Activated naive CD8-positive, alpha-beta T cell (primary cell): Measurements from ENCODE around the gene ABCG1.
A peak's percentile ranks its signal among the peaks of the same experiment; 100 is the strongest.
"Not testable (repeated sequence)": the region's sequence is repeated elsewhere in the genome, so short reads cannot be mapped to it uniquely, and the experiment has no call there.

Source experiments
- H3K27ac Mint-ChIP-seq: one replicate; pipeline ENCODE4 v1.8.0; 2021; ENCODE audit warnings: mixed read lengths
- H3K27me3 Mint-ChIP-seq: one replicate; pipeline ENCODE4 v1.8.0; 2021; ENCODE audit warnings: mixed read lengths
- H3K36me3 Mint-ChIP-seq: one replicate; pipeline ENCODE4 v1.8.0; 2021; ENCODE audit warnings: mixed read lengths
- H3K4me1 Mint-ChIP-seq: one replicate; pipeline ENCODE4 v1.8.0; 2021; ENCODE audit warnings: low read depth, mixed read lengths
- H3K4me3 Mint-ChIP-seq: one replicate; pipeline ENCODE4 v1.8.0; 2021; ENCODE audit warnings: mild to moderate bottlenecking, mixed read lengths
- H3K9me3 Mint-ChIP-seq: one replicate; pipeline ENCODE4 v1.8.0; 2021; ENCODE audit warnings: low read depth, mixed read lengths

ABCG1 gene

DNA sequence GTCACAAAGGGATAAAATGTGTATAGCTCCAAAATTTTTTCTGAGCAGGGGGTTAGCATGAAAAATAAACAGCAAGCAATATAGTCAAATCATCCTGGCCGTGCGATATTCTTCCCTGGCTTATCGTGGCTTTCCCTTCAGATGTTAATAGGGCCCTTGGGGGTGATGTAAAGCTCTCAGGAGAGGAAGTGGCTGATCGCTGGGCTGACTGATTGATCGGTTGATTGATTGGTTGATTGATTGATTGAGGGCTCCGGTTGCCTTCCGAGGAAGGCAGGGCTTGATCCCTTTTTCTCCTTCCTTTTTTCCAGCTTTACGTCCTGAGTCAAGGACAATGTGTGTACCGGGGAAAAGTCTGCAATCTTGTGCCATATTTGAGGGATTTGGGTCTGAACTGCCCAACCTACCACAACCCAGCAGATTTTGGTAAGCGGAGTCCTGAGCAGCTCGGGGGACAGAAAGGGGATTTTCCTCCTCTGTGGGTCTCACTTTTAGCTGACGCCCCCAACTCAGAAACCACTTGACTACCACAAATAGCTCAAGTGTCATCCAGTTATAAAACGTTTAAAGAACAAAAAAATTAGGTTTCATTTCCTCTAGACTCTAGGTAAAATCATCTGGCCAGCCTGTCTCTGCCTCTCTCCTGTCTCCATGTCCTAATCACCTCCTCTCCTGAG is 66.8 kb downstream of the ABCG1 start:
- peaks cover 5% of the 10 kb centered on the region for H3K36me3 Mint-ChIP-seq
- H3K4me3 Mint-ChIP-seq, result no peak overlapping the region
- H3K27ac Mint-ChIP-seq, result peak overlapping the region; percentile 28

GRCh38 chr21:42286416-42286815 is 67.5 kb downstream of the ABCG1 start:
- Mint-ChIP-seq H3K36me3 (peaks cover 5% of the 10 kb centered on the region), H3K4me3 (no peak overlapping the region)

More for the DNA sequence above, 66.8 kb downstream of the ABCG1 start:
- Mint-ChIP-seq H3K9me3 (no peaks in the 10 kb centered on the region), H3K27me3 (no peaks in the 10 kb centered on the region), H3K4me1 (no peaks in the 10 kb centered on the region)

GRCh38 chr21:42287193-42288083 is 68.5 kb downstream of the ABCG1 start:
- Mint-ChIP-seq H3K27me3 (no peaks in the 10 kb centered on the region), H3K9me3 (no peaks in the 10 kb centered on the region), H3K4me3 (no peak overlapping the region), H3K27ac (no peak overlapping the region), H3K36me3 (peaks cover 5% of the 10 kb centered on the region), H3K4me1 (no peaks in the 10 kb centered on the region)

More at GRCh38 chr21:42286416-42286815, 67.5 kb downstream of the ABCG1 start:
- Mint-ChIP-seq H3K4me1 (no peaks in the 10 kb centered on the region), H3K9me3 (no peaks in the 10 kb centered on the region), H3K27me3 (no peaks in the 10 kb centered on the region), H3K27ac (no peak overlapping the region)

DNA sequence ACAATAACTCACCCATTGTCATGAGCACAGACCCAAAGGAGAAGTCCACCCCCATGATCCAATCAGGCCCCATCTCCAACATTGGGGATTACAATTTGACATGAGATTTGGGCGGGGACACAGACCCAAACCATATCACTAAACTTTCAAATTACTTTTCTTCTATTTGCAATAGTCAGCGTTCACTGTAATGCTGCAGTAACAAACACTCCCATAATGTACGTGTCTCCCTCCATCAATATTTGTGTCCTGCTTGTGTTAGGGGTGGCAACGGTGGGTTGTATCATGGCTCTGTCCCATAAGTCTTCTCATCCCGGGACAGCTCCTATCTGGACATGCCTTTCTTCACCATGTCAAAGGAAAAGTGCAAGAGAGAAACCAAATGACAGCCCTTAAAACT is 70.0 kb downstream of the ABCG1 start:
- Mint-ChIP-seq H3K36me3 (peaks cover 5% of the 10 kb centered on the region), H3K27ac (no peak overlapping the region), H3K27me3 (no peaks in the 10 kb centered on the region), H3K9me3 (no peaks in the 10 kb centered on the region), H3K4me3 (no peak overlapping the region), H3K4me1 (no peaks in the 10 kb centered on the region)

GRCh38 chr21:42289926-42290325 is 71.0 kb downstream of the ABCG1 start:
- H3K4me1 Mint-ChIP-seq, result no peaks in the 10 kb centered on the region
- H3K9me3 Mint-ChIP-seq, result no peaks in the 10 kb centered on the region
- no peak overlapping the region for H3K4me3 Mint-ChIP-seq
- H3K27me3 Mint-ChIP-seq, result no peaks in the 10 kb centered on the region
- no peak overlapping the region for H3K27ac Mint-ChIP-seq
- peaks cover 5% of the 10 kb centered on the region for H3K36me3 Mint-ChIP-seq

DNA sequence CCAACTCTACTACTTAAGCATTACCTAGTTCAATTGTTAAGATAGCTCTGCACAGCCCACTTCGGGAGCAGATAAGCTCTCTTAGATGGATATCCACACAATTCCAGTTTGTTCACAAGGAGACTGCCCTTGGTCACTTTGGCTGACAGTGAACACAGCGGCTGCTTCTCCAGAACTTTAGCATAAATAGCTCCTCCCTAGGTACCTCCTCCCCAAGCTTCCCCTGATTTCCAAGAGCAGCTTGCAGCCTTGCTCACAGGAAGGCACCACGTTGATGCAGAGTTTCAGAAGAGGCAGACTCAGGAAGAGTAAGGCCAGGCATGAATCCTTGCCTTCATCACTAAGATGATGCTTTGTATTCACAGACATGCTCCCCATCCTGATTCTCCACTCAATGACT is 71.6 kb downstream of the ABCG1 start:
- no peaks in the 10 kb centered on the region for H3K4me1 Mint-ChIP-seq
- no peaks in the 10 kb centered on the region for H3K9me3 Mint-ChIP-seq
- no peaks in the 10 kb centered on the region for H3K27me3 Mint-ChIP-seq
- peaks cover 5% of the 10 kb centered on the region for H3K36me3 Mint-ChIP-seq
- no peak overlapping the region for H3K27ac Mint-ChIP-seq
- H3K4me3 Mint-ChIP-seq, result no peak overlapping the region

- no peaks in the 10 kb centered on the region for H3K9me3 Mint-ChIP-seq
- no peak overlapping the region for H3K27ac Mint-ChIP-seq
Measured at GRCh38 chr21:42291003-42291750, 72.2 kb downstream of the ABCG1 start.

GRCh38 chr21:42291751-42292562 is 73.0 kb downstream of the ABCG1 start:
- Mint-ChIP-seq H3K9me3 (no peaks in the 10 kb centered on the region), H3K4me1 (no peaks in the 10 kb centered on the region), H3K4me3 (no peak overlapping the region), H3K36me3 (peaks cover 5% of the 10 kb centered on the region), H3K27me3 (no peaks in the 10 kb centered on the region), H3K27ac (no peak overlapping the region)

More at GRCh38 chr21:42291003-42291750, 72.2 kb downstream of the ABCG1 start:
- Mint-ChIP-seq H3K27me3 (no peaks in the 10 kb centered on the region), H3K4me3 (no peak overlapping the region), H3K36me3 (peaks cover 5% of the 10 kb centered on the region), H3K4me1 (no peaks in the 10 kb centered on the region)

- not testable (repeated sequence) for H3K36me3 Mint-ChIP-seq, H3K27ac Mint-ChIP-seq, H3K4me3 Mint-ChIP-seq, H3K4me1 Mint-ChIP-seq, H3K27me3 Mint-ChIP-seq, H3K9me3 Mint-ChIP-seq
Measured at GRCh38 chr21:42292563-42293142, 73.7 kb downstream of the ABCG1 start.

DNA sequence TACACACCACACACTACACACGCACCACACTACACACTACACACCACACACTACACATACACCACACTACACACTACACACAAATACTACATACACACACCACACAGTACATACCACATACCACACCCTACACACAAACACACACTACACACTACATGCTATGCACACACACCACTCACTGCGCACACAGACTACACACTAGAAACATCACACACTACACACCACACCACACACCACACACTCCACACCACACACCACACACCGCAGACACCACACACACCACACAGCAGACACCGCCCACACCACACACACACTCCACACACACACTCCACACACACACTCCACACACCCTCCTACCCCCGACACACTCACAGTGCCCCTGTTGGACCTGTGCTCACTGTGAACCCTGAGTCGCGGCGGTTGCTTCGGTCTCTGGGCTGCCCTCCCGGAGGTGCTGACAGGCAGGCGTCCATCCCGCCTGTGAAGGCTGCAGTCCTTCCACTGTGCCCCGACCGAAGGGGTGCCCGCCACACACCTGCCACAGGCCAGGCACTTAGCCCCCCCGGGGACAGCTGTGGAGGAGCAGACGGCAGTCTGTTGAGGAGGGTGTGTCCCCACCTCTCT is 74.8 kb downstream of the ABCG1 start:
- H3K36me3 Mint-ChIP-seq, result peaks cover 1% of the 10 kb centered on the region
- H3K4me3 Mint-ChIP-seq, result no peak overlapping the region
- H3K4me1 Mint-ChIP-seq, result peaks cover 2% of the 10 kb centered on the region

GRCh38 chr21:42294273-42294880 is 75.4 kb downstream of the ABCG1 start:
- Mint-ChIP-seq H3K27me3 (no peaks in the 10 kb centered on the region), H3K9me3 (no peaks in the 10 kb centered on the region), H3K4me3 (no peak overlapping the region), H3K4me1 (peaks cover 8% of the 10 kb centered on the region), H3K27ac (no peak overlapping the region), H3K36me3 (no peaks in the 10 kb centered on the region)

More for the DNA sequence above, 74.8 kb downstream of the ABCG1 start:
- H3K27me3 Mint-ChIP-seq, result no peaks in the 10 kb centered on the region
- no peak overlapping the region for H3K27ac Mint-ChIP-seq
- no peaks in the 10 kb centered on the region for H3K9me3 Mint-ChIP-seq

- Mint-ChIP-seq H3K4me1 (peaks cover 18% of the 10 kb centered on the region), H3K9me3 (no peaks in the 10 kb centered on the region), H3K36me3 (no peaks in the 10 kb centered on the region), H3K4me3 (no peak overlapping the region), H3K27me3 (no peaks in the 10 kb centered on the region), H3K27ac (no peak overlapping the region)
Measured at GRCh38 chr21:42295845-42296244, 76.9 kb downstream of the ABCG1 start.

- Mint-ChIP-seq H3K9me3 (no peaks in the 10 kb centered on the region), H3K4me3 (no peak overlapping the region), H3K36me3 (no peaks in the 10 kb centered on the region), H3K27ac (no peak overlapping the region), H3K4me1 (peaks cover 18% of the 10 kb centered on the region), H3K27me3 (no peaks in the 10 kb centered on the region)
Measured at GRCh38 chr21:42296501-42296900, 77.6 kb downstream of the ABCG1 start.
